ENCODE data around the gene KLHL7. TPM values are rescaled to one million over a fixed set of nuclear protein-coding genes. Genes with fewer than 3 reads are reported as not detected.

The KLHL7 gene
- total RNA-seq, 2 experiments from 2014 or later: 17.1 to 18.2 TPM

DNA sequence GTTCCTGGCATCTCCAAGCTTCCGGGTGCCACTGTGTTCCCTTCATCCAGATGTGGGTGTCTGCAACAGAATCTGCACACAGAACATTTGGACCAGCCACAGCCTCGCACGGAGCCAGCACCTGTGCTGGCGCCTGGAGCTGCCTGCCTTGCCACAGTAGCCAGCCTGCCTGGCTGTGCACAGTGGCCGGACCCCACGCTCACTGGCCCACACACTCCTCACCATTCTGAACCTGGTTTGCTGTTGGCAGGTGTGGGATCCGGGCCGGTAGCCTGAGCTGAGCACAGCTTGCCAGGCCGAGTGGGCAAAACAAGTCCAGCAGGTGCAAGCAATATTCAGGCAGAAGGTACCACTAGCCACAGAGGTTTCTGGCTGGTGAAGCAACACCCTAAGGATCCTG, 7.6 kb upstream of the KLHL7 start:
- POLR2A ChIA-PET: interaction anchor here (0.6 to 2.5 kb wide), 3 partner anchors 8 to 554 kb away, joined by 3 to 10 read pairs (median 5); no protein-coding TSS in a partner anchor
- no peak for DNase-seq
- Mint-ChIP-seq H3K9me3 (peaks cover 2% of the 10 kb centered on the region), H3K4me3 (no peak overlapping the region), H3K36me3 (ENCODE audit: low read depth) (peaks cover 8% of the 10 kb centered on the region), H3K27ac (no peak overlapping the region), H3K4me1 (ENCODE audit: low read depth) (no peaks in the 10 kb centered on the region), H3K27me3 (no peaks in the 10 kb centered on the region)
- CTCF ChIA-PET: interaction anchor here (0.9 to 2.0 kb wide), 2 partner anchors 12 to 538 kb away, joined by 3 to 20 read pairs; no protein-coding TSS in a partner anchor
- TF ChIP-seq, protein P1, sequence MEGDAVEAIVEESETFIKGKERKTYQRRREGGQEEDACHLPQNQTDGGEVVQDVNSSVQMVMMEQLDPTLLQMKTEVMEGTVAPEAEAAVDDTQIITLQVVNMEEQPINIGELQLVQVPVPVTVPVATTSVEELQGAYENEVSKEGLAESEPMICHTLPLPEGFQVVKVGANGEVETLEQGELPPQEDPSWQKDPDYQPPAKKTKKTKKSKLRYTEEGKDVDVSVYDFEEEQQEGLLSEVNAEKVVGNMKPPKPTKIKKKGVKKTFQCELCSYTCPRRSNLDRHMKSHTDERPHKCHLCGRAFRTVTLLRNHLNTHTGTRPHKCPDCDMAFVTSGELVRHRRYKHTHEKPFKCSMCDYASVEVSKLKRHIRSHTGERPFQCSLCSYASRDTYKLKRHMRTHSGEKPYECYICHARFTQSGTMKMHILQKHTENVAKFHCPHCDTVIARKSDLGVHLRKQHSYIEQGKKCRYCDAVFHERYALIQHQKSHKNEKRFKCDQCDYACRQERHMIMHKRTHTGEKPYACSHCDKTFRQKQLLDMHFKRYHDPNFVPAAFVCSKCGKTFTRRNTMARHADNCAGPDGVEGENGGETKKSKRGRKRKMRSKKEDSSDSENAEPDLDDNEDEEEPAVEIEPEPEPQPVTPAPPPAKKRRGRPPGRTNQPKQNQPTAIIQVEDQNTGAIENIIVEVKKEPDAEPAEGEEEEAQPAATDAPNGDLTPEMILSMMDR (IDR thresholded peaks at IDR 0.05): no peak
- intact Hi-C loops (cut with micrococcal nuclease): no loop called here
- no peak for ATAC-seq

DNA sequence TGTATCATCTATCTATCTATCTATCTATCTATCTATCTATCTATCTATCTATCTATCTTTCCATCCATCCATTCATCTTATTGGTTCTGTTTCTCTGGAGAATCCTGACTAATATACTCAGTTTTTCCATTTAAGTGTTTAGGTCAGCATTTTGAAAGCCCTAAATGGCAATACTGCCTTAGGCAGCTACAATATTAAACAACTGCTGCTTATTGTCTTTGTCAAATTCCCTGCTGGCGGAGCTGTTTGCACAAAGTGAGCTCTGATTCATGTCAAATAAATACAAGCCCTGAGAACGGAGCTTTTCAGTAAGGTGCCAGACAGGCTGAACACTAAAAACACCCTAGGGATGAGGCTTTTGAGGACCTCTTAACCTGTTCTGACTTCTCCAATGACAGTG, 7.1 kb upstream of the KLHL7 start:
- TF ChIP-seq, protein P1 (IDR thresholded peaks at IDR 0.05): no peak
- Mint-ChIP-seq H3K36me3 (ENCODE audit: low read depth) (peaks cover 8% of the 10 kb centered on the region), H3K9me3 (peaks cover 2% of the 10 kb centered on the region), H3K27ac (no peak overlapping the region), H3K4me3 (no peak overlapping the region), H3K4me1 (ENCODE audit: low read depth) (no peaks in the 10 kb centered on the region), H3K27me3 (no peaks in the 10 kb centered on the region)
- intact Hi-C loops (cut with micrococcal nuclease): no loop called here
- POLR2A ChIA-PET: interaction anchor here (1.5 to 2.5 kb wide), 2 partner anchors 8 to 60 kb away, joined by 5 to 10 read pairs; no protein-coding TSS in a partner anchor
- CTCF ChIA-PET: interaction anchor here (0.9 to 2.0 kb wide), 3 partner anchors 12 to 538 kb away, joined by 3 to 20 read pairs (median 5); no protein-coding TSS in a partner anchor
- ATAC-seq: no peak
- DNase-seq: no peak

DNA sequence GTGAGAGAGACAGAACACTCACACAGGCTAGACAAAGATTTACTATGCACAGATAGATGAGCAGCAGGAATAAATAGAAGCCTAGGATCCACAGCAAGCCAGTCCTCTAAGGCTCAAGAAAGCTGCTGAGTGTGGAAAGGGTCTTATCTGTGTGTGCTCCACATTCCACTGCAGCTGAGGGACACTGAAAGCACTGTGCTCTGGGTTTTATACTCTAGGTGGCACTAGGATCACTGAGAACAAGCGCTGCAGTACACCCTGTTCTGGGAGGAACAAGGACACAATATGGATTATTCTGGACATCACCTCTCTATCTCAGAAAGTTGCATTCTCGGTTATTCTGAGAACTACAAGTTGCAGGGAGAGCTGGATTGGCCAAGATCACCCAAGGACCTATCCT, 4.9 kb upstream of the KLHL7 start:
- intact Hi-C loops (cut with micrococcal nuclease): no loop called here
- no peaks in the 10 kb centered on the region for H3K4me1 Mint-ChIP-seq (ENCODE audit: low read depth)
- H3K27me3 Mint-ChIP-seq: no peaks in the 10 kb centered on the region
- H3K36me3 Mint-ChIP-seq (ENCODE audit: low read depth): peaks cover 7% of the 10 kb centered on the region
- ChIA-PET CTCF (interaction anchor here (1.7 kb wide), 1 partner anchor 14 kb away, joined by 7 read pairs; no protein-coding TSS in a partner anchor), POLR2A (no interaction called here)
- no peak for ATAC-seq
- H3K4me3 Mint-ChIP-seq: no peak overlapping the region
- H3K9me3 Mint-ChIP-seq: peaks cover under 1% of the 10 kb centered on the region
- no peak for DNase-seq
- TF ChIP-seq, protein P1 (IDR thresholded peaks at IDR 0.05): no peak
- H3K27ac Mint-ChIP-seq: no peak overlapping the region

DNA sequence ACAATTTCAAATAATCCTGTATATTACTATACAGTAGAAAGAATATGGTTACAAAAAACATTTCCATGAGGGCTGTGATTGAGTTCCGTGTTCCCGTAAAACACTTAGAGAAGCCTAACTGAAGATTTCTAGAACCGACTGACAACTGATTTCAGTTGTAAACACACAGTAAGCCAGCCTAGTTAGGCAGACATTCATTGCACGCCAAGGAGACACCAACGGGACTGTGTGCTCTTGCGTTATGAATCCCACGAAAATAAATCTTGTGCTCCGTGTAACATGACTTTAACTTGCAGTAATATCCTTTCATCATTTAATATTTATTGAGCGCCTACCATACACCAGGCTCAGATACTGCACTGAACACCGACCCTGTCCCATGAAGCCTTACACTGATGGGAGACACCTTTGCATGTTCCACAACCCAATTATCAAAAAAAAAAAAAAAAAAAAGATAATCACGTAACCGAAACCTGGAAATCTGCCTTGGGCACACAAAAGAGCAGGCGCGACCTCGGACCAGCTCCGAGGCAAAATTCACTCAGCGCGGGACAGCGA, 420 bp upstream of the KLHL7 start:
- H3K27ac Mint-ChIP-seq: peak overlapping the region; percentile 96
- peak; percentile 24 for ATAC-seq
- TF ChIP-seq, protein P1 (IDR thresholded peaks at IDR 0.05): no peak
- intact Hi-C loops (cut with micrococcal nuclease): loop anchor here (2.0 kb wide), 1 partner anchor 78 kb away; the partner anchor contains the start of gene NUP42
- H3K36me3 Mint-ChIP-seq (ENCODE audit: low read depth): peaks cover 5% of the 10 kb centered on the region
- H3K27me3 Mint-ChIP-seq: no peaks in the 10 kb centered on the region
- H3K9me3 Mint-ChIP-seq: no peaks in the 10 kb centered on the region
- peak overlapping the region; percentile 97 for H3K4me3 Mint-ChIP-seq
- H3K4me1 Mint-ChIP-seq (ENCODE audit: low read depth): peaks cover 32% of the 10 kb centered on the region
- DNase-seq: peak; percentile 6
- ChIA-PET CTCF (interaction anchor here (0.6 to 2.3 kb wide), 6 partner anchors 13 to 76 kb away, joined by 3 to 14 read pairs (median 7); partner anchors contain the start of gene NUP42), POLR2A (interaction anchor here (0.6 to 2.3 kb wide), 9 partner anchors 9 to 282 kb away, joined by 3 to 7 read pairs (median 5); partner anchors contain the start of gene TOMM7)
